Stimulated activated CD8-positive, alpha-beta memory T cell treated with anti-CD3 and anti-CD28 coated beads, Interleukin-7, amount 100 ng/mL, for 1 hour (primary cell): ENCODE measurements around the gene NGRN.
"Not testable (repeated sequence)": the region's sequence is repeated elsewhere in the genome, so short reads cannot be mapped to it uniquely, and the experiment has no call there.

Experiments used
- DNase-seq, 2 donors: peaks; one replicate each; pipeline ENCODE4 v3.0.0-alpha.2; 2020; ENCODE audit warnings: low read depth in 2 of 2

Gene NGRN

DNA sequence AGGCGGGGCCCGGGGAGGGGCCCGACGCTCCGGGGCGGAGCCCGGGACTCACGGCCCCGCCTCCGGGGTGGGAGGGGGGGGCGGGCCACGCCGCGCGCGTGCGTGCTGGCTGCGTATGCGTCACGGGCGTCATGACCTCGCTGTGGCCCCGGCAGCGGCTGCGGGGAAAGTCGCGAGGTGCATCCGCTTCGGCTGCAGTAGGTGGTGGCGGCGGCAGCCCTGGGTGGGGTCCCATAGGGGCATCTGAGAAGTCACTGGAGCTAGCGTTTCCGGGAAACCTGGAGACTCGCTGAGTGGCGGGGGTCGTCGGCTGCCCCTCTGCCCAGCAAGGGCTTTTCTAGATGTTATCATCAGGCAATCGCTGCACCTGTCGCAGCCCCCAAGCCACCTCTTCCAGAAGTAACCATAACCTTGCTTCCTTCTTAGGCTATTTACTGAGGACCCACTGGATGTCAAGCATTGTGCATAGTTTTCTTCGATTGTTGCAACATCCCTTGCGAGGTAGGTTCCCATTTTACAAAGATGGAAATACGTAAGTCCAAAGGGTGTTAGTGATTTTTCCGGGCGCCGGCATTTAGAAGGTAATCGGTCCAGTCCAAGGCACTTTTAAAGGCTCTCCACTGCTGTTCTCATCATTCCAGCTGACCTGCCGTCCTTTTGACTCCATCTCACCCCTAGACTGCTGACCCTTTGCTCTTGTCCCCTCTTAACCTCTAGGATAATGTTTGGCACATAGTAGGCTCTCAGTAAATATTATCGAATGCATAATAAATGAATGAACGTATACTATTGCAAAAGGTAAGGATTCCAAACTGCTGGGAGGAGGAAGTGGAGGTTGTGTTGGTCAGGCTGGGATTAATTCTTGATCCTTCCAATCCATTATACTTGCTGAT lies 31.1 kb upstream of the NGRN start, which contains the start of gene GDPGP1:
TSS of gene GDPGP1 (plus strand) at position 114 of the 893 bp plus-strand sequence. CDS start 6,700 bp downstream, outside the sequence.
- peak; percentile 88 to 91 for DNase-seq

DNA sequence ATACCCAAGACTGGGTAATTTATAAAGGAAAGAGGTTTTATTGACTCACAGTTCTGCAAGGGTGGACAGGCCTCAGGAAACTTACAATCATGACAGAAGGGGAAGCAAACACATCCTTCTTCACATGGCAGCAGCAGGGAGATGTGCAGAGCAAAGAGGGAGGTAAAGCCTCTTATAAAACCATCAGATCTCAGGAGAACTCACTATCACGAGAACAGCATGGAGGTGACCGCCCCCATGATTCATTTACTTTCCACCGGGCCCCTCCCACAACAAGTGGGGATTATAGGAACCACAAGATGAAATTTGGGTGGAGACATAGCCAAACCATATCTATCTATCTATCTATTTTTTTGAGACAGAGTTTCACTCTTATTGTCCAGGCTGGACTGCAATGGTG lies 26.1 kb upstream of the NGRN start:
- DNase-seq: no peak

DNA sequence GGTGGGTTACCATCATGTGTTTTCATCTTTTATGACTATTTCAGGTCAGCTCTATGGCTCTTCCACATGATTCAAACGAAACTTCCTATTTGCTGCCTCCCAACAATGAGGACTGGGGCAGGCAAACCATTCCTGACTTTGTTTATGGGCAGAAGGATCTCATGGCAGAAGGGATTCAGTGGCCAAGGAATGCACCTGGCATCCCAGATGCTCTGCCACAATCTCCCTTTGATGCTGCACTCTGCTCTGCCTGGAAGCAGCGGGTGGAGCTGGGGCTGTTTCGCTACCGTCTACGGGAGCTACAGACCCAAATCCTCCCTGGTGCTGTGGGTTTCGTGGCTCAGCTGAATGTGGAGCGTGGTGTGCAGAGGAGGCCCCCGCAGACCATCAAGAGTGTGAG lies 24.6 kb upstream of the NGRN start:
- no peak for DNase-seq

DNA sequence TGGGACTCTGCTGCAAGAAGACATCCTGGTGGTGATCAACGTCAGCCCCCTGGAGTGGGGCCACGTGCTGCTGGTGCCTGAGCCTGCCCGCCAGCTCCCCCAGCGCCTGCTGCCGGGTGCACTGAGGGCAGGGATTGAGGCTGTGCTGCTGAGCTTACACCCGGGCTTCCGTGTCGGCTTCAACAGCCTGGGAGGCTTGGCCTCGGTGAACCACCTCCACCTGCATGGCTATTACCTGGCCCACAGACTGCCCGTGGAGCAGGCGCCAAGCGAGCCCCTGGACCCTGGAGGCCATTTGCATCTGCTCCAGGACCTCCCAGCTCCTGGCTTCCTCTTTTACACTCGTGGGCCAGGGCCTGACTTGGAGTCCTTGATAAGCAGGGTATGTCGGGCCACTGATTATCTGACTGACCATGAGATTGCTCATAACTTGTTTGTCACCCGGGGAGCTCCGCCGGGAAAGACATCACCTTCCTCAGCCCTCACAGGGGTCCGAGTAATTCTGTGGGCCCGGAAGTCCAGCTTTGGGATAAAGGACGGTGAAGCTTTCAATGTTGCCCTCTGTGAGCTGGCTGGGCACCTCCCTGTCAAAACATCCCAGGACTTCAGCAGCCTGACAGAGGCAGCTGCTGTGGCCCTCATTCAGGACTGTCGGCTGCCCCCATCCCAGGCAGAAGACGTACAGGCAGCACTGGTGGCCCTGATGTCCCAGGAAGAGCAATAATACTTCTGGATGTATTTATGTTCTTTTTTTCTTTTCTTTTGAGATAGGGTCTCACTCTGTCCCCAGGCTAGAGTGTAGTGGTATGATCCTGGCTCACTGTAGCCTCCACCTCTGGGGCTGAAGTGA lies 23.9 kb upstream of the NGRN start:
- DNase-seq: no peak

DNA sequence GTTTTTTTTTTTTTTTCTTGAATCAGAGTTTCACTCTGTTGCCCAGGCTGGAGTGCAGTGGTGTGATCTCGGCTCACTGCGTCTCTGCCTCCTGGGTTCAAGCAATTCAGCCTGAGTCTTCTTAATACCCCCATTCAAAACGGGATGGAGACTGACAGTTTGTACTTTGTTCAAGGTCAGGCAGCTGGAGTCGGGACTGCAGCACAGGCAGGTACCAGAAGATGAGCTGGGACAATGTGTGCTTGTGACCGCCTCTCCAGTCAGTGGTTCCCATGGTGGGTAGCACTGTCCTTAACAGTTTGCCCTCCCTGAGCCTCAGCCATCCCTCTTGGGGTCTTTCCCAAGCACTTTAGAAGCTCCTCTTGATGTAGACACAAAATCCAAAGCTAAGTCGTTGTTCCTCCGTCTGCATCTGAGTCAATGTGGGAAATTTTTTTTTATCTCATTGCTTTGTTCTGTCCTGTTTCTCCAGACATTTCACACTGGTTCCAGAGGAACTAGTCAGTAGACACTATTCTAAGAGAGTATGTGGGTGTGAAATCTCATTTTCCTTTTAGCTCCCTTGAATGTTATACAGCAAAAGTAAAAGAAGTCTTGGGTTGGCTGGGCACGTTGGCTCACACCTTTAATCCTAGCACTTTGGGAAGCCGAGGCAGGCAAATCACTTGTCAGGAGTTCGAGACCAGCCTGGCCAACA lies 21.4 kb upstream of the NGRN start:
- no peak for DNase-seq

DNA sequence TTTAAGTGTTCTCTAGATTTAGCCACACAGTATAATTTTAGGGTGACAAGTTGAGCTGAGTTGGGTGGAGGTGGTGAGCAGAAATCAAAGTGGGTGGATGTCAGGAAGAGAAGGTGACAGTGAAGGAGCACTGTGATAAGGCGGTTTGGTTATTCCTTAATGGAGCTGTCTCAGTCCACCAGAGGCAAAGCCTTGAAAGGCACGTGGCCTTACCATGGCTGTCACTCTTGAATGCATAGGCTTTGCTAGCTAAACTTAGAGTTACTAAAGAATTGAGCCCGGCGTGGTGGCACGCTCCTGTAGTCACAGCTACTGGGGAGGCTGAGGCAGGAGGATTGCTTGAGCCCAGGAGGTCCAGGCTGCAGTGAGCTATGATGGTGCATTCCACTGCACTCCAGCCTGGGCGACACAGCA lies 16.7 kb upstream of the NGRN start:
- no peak for DNase-seq

DNA sequence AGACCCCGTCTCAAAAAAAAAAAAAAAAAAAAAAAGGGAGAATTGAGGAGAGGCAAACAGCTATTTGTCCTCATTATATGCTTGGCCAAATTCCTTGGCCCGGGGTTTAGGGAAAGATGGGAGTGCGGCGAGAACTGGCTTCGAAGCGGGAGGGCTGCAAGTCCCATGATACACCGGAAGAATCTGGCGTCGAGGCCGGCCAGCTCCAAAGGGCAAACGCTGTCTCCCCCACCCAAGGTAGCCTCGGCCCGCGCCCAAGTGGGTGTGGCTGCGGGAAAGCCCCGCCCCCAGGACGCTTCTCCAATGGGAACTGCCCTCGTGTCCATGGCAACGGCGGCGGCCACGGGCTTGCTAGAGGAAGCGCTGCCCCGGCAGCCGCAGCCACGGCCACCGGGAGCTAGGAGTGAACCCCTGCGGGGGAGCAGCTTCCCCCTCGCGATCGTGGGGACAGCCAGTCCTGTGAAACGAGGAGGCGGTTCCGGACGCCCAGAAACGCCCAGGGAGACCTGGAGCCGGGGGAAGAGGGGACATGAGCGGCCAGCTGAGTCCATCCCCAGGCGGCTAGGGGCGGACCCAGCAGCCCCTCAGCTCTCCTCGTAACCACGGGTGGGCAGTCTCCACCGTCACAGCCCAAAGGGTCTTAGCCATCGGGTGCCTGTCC lies 16.1 kb upstream of the NGRN start, which contains the start of gene TTLL13:
TSS of gene TTLL13 (plus strand) at position 354 of the 661 bp plus-strand sequence. CDS start 1,075 bp downstream, outside the sequence.
- peak in 1 of 2 donors; percentile 59 for DNase-seq

DNA sequence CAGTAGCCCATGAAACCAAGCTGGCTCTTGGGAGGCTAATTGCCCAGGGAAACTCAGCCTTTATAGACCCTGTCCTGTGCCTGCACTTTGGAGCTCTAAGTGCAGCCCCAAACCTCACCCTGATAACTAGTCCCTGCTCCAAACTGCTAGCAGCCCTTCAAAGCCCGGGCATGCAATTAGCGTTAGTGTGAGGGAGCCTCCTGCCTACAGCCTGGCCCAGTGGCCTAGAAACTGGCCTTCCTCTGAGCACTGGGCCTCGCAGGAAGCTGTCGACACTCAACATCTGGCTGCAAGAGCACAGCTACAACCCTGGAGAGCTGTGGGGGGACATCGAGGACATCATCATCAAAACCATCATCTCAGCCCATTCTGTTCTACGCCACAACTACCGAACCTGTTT lies 7.7 kb upstream of the NGRN start:
- DNase-seq: no peak

DNA sequence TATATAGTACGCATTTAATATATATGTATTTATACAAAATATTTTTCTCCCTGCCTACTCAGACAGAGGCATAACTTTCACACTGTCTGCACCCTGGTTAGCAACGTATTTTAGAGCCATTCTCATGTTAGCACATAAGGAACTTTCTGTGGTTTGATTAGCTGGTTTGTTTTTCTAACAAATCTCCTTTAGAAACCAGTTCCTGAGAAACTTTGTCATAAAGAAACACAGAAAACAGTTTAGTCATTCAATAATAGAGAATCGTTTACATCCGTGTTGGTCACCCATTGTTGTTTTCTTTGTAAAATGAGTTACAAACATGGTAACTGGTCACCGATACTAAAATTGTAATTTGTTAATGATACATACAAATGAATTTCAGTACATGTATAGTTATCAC lies 5.9 kb upstream of the NGRN start:
- no peak for DNase-seq

DNA sequence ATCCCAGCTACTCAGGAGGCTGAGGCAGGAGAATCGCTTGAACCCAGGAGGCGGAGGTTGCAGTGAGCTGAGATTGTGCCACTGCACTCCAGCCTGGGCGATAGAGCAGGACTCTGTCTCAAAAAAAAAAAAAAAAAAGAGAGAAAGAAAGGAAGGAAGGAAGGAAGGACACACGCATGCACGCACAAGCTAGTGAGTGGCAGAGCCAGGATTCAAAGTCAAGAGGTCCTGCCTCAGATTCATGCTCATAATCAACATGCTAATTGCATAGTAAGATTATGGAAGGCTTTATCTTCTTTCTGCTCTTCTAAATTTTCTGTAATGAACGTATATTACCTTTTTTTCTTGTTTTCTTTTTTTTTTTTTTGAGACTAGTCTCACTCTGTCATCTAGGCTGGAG lies 4.7 kb upstream of the NGRN start:
- not testable (repeated sequence) for DNase-seq

DNA sequence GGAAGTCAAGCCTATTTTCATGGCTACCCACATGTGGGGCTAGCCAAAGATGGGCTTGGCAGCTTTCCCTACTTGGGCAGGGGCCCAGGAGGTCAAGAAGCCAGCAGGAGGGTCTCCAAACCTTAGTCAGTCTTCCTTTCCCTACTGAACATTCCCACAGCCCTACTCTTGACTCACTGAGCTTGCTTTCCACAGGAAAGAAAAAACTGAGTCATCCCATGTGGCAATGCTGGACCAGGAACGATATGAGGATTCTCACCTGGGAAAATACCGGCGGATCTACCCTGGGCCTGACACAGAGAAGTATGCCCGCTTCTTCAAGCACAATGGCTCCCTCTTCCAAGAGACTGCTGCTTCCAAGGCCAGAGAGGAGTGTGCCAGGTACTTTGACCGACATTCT lies 3.7 kb upstream of the NGRN start:
- no peak for DNase-seq

DNA sequence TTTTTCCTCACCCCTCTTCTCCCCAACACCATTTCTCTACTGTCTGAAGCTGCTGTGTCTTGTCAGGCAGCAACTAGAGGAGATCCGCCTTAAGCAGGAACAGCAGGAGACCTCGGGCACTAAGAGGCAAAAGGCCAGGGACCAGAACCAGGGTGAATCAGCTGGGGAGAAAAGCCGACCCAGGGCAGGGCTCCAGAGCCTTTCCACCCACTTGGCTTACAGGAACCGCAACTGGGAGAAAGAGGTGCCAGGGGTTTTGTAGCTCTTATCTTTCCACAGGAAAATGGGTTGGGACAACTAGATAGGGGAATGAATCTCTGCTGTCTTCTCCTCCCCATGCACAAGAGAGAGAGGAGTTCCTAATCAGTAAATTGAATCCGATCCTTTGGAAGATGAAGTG lies 3.0 kb upstream of the NGRN start:
- DNase-seq: no peak

DNA sequence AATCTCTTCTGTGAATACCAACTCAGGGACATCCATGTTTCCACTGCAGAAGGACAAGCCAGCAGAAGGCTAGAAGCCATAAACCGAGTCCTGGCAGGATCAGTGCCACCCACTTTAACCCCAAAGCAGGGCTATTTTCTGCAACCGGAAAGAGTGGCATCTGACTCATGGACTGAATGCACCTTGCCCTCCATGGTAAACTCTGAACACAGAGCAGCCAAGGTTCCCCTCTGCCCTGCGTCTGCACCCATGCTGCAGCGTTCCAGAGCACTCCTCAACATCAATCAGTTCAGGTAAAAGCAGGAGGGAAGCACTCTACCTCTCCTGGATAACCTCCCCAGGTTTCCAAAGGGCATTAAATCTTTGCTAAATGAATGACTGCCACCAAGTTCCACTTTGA lies 801 bp upstream of the NGRN start:
- no peak for DNase-seq

DNA sequence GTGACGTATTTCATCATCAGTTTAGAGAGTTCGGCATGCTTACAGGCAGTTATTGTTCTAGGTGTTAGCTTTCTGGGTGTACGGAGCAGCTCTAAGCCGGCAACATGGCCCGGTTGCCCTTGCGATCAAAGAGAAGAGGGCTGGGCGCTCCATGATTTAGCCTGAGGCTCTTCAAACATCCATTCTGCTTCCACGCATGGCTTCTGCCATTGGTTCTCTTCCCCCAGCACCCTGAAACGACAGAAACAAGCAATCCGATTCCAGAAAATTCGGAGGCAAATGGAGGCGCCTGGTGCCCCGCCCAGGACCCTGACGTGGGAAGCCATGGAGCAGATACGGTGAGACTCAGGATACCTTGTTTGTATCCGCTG lies 574 bp downstream of the NGRN start:
- DNase-seq: peak in 1 of 2 donors; percentile 8

DNA sequence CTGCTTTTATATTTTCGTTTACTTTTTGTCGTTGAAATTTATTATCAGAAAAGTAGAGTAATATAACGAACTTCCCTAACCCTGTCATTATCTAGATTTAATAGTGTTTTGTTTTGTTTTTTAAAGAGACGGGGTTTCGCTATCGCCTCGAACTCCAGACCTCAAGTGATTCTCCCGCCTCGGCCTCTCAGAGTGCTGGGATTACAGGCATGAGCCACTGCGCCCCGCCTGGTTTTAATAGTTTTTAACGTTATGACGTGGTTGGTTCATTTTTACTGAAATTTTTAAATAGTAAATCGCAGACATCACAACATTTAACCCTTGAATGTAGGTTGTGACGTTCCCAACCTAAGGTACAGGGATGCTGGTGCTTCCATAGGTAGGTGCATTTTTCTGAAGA lies 1.0 kb downstream of the NGRN start:
- no peak for DNase-seq

DNA sequence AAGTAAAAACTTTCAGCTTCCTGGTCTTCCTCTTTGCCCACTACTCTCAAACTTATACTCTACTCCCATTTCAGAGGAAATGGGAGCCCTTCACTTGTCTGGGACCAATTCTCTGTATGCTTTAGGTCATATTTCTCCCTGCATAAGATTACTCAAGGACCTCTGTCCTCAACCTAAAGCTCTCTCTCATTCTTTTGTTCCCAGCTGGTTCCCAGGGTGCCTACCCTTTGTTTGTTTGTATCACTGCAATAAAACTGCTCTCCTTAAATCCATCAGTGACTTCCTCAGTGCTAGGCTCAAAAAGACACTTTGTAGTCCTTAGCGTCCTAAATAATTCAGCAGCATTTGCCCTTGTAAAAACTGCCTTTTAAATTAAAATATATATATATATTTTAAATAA lies 2.9 kb downstream of the NGRN start:
- DNase-seq: no peak

DNA sequence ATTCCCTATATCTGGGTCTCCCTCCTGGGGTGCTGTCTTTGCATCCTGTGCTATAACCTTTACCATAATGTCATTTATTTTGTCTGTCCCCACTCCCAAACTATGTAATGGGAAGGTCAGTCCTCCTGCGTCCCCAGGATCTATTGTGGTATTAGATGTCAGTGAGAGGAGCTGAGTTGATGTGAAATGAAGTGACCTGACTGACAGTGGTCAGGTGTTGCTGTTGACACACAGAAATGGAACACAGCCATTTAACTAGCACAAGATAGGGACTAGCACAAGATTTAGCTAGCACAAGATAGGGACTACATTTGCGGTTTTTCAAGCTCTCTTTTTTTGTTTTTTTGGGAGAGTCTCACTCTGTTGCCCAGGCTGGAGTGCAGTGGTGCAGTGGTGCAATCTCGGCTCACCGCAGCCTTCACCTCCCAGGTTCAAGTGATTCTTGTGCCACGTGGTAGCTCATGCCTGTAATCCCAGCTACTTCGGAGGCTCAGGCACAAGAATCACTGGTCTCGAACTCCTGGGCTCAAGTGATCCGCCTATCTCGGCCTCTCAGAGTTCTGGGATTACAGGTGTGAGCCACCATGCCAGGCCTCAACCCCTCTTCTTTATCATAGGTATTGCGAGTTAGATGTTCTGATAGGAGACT lies 5.2 kb downstream of the NGRN start:
- no peak for DNase-seq

DNA sequence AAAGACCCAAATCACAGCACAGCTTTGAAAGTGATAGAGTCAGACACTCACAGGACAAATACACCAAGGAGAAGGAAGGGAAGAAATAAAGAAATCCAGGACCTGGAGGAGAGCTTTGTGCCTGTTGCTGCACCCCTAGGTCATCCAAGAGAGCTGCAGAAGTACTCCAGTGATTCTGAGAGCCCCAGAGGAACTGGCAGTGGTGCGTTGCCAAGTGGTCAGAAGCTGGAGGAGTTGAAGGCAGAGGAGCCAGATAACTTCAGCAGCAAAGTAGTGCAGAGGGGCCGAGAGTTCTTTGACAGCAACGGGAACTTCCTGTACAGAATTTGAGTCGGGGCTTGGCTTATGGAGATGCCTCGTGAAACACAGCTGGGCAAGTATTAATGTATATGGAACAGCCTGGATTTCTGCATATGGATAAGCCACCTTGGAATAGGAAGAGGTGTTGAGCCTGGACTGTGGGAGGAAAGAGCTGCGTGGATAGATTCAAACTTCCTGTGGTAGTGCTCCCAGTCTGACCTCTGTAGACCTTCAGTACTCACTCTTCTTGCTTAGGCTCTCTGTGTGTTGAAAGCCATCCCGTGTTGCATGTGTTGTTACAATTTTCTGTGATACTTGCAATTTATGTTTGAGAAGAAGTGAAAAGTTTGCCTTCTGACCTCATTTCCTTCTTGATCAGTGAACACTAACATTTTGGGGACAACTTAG lies 6.1 kb downstream of the NGRN start:
- DNase-seq: no peak

DNA sequence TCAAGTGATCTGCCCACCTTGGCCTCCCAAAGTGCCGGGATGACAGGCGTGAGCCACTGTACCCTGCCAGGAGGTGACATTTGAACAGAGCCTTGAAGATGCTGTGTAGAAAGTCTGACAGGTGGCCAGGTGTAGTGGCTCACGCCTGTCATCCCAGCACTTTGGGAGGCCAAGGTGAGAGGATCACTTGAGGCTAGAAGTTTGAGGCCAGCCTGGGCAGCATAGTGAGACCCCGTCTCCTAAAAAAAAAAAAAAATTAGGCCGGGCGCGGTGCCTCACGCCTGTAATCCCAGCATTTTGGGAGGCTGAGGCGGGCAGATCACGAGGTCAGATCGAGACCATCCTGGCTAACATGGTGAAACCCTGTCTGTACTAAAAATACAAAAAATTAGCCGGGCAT lies 13.0 kb downstream of the NGRN start:
- not testable (repeated sequence) for DNase-seq

DNA sequence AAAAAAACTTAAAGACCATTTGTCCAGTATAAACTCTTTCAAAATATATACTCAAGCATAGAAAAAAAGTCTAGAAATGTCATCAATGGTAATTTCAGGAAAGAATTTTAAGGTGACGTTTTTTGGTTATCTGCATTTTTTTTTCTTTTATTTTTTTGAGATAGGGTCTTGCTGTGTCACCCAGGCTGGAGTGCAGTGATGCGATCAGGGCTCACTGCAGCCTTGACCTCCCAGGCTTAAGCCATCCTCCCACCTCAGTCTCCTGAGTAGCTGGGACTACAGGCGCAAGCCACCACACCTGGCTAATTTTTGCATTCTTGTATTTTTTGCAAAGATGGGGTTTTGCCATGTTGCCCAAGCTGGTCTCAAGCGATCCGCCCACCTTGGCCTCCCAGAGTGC lies 15.3 kb downstream of the NGRN start:
- DNase-seq: not testable (repeated sequence)
